ENCODE data around the gene RPS6KA4.

DNA sequence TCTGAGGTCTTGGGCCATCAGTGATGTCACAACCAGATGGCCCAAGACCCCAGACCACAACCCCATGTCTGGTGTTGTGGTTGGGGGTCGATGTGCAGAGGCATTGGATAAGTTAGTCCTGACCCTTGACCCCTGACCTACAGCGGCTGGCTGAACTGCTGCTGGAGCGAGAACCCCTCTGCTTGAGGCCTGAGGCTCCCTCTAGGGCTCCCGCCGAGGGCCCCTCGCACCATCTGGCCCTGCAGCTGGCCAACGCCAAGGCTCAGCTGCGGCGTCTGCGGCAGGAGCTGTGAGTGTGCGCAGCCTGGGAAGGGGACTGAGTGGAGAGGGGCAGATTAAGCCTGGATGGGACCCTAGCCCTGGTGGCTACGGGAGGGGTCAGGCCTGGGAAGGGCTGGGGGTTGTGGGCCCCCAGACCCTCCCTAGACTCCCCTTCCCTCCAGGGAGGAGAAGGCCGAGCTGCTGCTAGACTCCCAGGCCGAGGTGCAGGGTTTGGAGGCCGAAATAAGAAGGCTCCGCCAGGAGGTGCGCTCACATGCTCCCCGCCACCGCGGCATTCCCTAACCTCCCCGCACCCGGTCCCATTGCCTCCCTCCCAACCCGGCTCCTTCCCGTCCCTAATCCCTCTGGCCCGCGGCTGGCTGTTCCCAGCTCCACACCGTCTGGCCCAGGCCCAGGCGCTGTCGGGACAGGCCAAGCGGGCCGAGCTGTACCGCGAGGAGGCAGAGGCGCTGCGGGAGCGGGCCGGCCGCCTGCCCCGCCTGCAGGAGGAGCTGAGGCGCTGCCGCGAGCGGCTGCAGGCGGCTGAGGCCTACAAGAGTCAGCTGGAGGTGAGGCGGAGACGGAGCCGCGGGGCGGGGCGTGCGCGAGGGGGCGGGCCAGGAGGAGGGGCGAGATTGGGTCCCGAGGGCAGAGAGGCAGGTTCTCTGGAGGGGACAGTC is 16.8 kb upstream of the RPS6KA4 start:
- TF ChIP-seq, protein P1, sequence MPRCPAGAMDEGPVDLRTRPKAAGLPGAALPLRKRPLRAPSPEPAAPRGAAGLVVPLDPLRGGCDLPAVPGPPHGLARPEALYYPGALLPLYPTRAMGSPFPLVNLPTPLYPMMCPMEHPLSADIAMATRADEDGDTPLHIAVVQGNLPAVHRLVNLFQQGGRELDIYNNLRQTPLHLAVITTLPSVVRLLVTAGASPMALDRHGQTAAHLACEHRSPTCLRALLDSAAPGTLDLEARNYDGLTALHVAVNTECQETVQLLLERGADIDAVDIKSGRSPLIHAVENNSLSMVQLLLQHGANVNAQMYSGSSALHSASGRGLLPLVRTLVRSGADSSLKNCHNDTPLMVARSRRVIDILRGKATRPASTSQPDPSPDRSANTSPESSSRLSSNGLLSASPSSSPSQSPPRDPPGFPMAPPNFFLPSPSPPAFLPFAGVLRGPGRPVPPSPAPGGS (CRISPR knock-in tag; IDR thresholded peaks at IDR 0.05), result no peak
- TF ChIP-seq POLR2A (IDR thresholded peaks at IDR 0.05; ENCODE audit: insufficient read depth in 1 of 2, low read depth in 2 of 2, low read length in 2 of 2) (no peak), RAD21 (CRISPR knock-in tag; IDR thresholded peaks at IDR 0.05) (peak; percentile 49; the same call in 1 of the 2 replicates), KAT7 (CRISPR knock-in tag; IDR thresholded peaks at IDR 0.05; ENCODE audit: borderline replicate concordance) (no peak), CREB1 (IDR thresholded peaks at IDR 0.05) (no peak), CREB1 (CRISPR knock-in tag; IDR thresholded peaks at IDR 0.05) (no peak), CEBPB (IDR thresholded peaks at IDR 0.05; ENCODE audit: borderline replicate concordance, low read depth, low read length) (no peak), FOXA1 (IDR thresholded peaks at IDR 0.05) (no peak), FOXA1 (CRISPR knock-in tag; IDR thresholded peaks at IDR 0.05) (no peak), ZNF232 (CRISPR knock-in tag; IDR thresholded peaks at IDR 0.05; ENCODE audit: borderline replicate concordance) (no peak), HIVEP1 (CRISPR knock-in tag; IDR thresholded peaks at IDR 0.05) (no peak)
- TF ChIP-seq, protein P2, sequence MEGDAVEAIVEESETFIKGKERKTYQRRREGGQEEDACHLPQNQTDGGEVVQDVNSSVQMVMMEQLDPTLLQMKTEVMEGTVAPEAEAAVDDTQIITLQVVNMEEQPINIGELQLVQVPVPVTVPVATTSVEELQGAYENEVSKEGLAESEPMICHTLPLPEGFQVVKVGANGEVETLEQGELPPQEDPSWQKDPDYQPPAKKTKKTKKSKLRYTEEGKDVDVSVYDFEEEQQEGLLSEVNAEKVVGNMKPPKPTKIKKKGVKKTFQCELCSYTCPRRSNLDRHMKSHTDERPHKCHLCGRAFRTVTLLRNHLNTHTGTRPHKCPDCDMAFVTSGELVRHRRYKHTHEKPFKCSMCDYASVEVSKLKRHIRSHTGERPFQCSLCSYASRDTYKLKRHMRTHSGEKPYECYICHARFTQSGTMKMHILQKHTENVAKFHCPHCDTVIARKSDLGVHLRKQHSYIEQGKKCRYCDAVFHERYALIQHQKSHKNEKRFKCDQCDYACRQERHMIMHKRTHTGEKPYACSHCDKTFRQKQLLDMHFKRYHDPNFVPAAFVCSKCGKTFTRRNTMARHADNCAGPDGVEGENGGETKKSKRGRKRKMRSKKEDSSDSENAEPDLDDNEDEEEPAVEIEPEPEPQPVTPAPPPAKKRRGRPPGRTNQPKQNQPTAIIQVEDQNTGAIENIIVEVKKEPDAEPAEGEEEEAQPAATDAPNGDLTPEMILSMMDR (CRISPR knock-in tag; IDR thresholded peaks at IDR 0.05), result peak; percentile 60
- TF ChIP-seq, protein P3, sequence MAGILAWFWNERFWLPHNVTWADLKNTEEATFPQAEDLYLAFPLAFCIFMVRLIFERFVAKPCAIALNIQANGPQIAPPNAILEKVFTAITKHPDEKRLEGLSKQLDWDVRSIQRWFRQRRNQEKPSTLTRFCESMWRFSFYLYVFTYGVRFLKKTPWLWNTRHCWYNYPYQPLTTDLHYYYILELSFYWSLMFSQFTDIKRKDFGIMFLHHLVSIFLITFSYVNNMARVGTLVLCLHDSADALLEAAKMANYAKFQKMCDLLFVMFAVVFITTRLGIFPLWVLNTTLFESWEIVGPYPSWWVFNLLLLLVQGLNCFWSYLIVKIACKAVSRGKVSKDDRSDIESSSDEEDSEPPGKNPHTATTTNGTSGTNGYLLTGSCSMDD (CRISPR knock-in tag; IDR thresholded peaks at IDR 0.05), result no peak
- TF ChIP-seq, protein P4, sequence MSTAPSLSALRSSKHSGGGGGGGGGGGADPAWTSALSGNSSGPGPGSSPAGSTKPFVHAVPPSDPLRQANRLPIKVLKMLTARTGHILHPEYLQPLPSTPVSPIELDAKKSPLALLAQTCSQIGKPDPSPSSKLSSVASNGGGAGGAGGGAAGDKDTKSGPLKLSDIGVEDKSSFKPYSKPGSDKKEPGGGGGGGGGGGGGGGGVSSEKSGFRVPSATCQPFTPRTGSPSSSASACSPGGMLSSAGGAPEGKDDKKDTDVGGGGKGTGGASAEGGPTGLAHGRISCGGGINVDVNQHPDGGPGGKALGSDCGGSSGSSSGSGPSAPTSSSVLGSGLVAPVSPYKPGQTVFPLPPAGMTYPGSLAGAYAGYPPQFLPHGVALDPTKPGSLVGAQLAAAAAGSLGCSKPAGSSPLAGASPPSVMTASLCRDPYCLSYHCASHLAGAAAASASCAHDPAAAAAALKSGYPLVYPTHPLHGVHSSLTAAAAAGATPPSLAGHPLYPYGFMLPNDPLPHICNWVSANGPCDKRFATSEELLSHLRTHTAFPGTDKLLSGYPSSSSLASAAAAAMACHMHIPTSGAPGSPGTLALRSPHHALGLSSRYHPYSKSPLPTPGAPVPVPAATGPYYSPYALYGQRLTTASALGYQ (CRISPR knock-in tag; IDR thresholded peaks at IDR 0.05), result no peak
